Osteoblast (primary cell): Measurements from ENCODE around the gene PUDP. TPM values are rescaled to one million over a fixed set of nuclear protein-coding genes. Genes with fewer than 3 reads are reported as not detected.

Experiments
- DNase-seq: peaks from one replicate; pipeline ENCODE4 v3.0.0; 2011; ENCODE audit warnings: low spot score, mixed read lengths; ENCODE audit not compliant: insufficient read length; ENCODE audit errors: missing footprints
- H2AFZ ChIP-seq: 2 replicates; pipeline ENCODE4 v1.6.0; 2011; ENCODE audit warnings: mild to moderate bottlenecking, low read length
- H3K27ac ChIP-seq: 2 replicates; pipeline ENCODE4 v1.5.1; 2011; ENCODE audit warnings: mild to moderate bottlenecking, low read depth, low read length, moderate library complexity
- H3K27me3 ChIP-seq: 2 replicates; pipeline ENCODE4 v1.6.0; 2012; ENCODE audit warnings: mild to moderate bottlenecking, control low read depth, inconsistent platforms, low read length, moderate library complexity; ENCODE audit not compliant: insufficient read depth
- H3K36me3 ChIP-seq: 2 replicates; pipeline ENCODE4 v1.5.1; 2011; ENCODE audit warnings: mild to moderate bottlenecking, low read length, control low read depth, moderate library complexity; ENCODE audit not compliant: insufficient read depth
- H3K4me1 ChIP-seq: 2 replicates; pipeline ENCODE4 v1.5.1; 2011; ENCODE audit warnings: mild to moderate bottlenecking, low read length, control low read depth, moderate library complexity; ENCODE audit not compliant: insufficient read depth
- H3K4me2 ChIP-seq: 2 replicates; pipeline ENCODE4 v1.6.0; 2011; ENCODE audit warnings: mild to moderate bottlenecking, low read length; ENCODE audit not compliant: insufficient read depth
- H3K4me3 ChIP-seq: fragments of 200-600 bp; sonication (generic); 3 replicates; pipeline ENCODE4 v1.5.1; 2012; ENCODE audit warnings: mild to moderate bottlenecking, low read length, inconsistent platforms; ENCODE audit not compliant: insufficient read depth
- H3K79me2 ChIP-seq: 2 replicates; pipeline ENCODE4 v1.6.0; 2012; ENCODE audit warnings: mild to moderate bottlenecking, low read length, control low read depth, inconsistent platforms; ENCODE audit not compliant: insufficient read depth
- H3K9me3 ChIP-seq: 2 replicates; pipeline ENCODE4 v1.5.1; 2011; ENCODE audit warnings: low read depth, low read length, control low read depth
- H4K20me1 ChIP-seq: 2 replicates; pipeline ENCODE4 v1.6.0; 2012; ENCODE audit warnings: mild to moderate bottlenecking, low read length, control low read depth; ENCODE audit not compliant: insufficient read depth
- total RNA-seq: library from RNA; depleted of rRNA; stranded (reverse); fragments of >200 nt; gene quantifications from 2 replicates; pipeline ENCODE4 v1.2.3, GENCODE V29; 2012
- TF ChIP-seq, protein P1 (sequence below): IDR thresholded peaks from 2 replicates; pipeline ENCODE4 v1.5.1; 2011; ENCODE audit warnings: mild to moderate bottlenecking, low read depth, low read length, moderate library complexity; ENCODE audit errors: extremely low read depth

Gene PUDP
- total RNA-seq, 1 donor = 6.5 TPM

GRCh38 chrX:7054219-7055216 is 93.4 kb downstream of the PUDP start:
- DNase-seq = no peak
- Histone ChIP-seq H3K4me2 (no peak overlapping the region), H3K4me1 (no peaks in the 10 kb centered on the region), H3K27ac (no peak overlapping the region), H3K36me3 (peaks cover 11% of the 10 kb centered on the region), H3K27me3 (no peaks in the 10 kb centered on the region), H3K79me2 (no peaks in the 10 kb centered on the region), H2AFZ (no peak overlapping the region), H4K20me1 (peaks cover 5% of the 10 kb centered on the region), H3K4me3 (no peak overlapping the region), H3K9me3 (no peaks in the 10 kb centered on the region)
- TF ChIP-seq, protein P1, sequence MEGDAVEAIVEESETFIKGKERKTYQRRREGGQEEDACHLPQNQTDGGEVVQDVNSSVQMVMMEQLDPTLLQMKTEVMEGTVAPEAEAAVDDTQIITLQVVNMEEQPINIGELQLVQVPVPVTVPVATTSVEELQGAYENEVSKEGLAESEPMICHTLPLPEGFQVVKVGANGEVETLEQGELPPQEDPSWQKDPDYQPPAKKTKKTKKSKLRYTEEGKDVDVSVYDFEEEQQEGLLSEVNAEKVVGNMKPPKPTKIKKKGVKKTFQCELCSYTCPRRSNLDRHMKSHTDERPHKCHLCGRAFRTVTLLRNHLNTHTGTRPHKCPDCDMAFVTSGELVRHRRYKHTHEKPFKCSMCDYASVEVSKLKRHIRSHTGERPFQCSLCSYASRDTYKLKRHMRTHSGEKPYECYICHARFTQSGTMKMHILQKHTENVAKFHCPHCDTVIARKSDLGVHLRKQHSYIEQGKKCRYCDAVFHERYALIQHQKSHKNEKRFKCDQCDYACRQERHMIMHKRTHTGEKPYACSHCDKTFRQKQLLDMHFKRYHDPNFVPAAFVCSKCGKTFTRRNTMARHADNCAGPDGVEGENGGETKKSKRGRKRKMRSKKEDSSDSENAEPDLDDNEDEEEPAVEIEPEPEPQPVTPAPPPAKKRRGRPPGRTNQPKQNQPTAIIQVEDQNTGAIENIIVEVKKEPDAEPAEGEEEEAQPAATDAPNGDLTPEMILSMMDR = no peak

GRCh38 chrX:7052541-7052940 is 95.4 kb downstream of the PUDP start:
- no peak for DNase-seq
- H3K4me3 ChIP-seq = no peak overlapping the region
- peaks cover 5% of the 10 kb centered on the region for H4K20me1 ChIP-seq
- no peak overlapping the region for H2AFZ ChIP-seq
- no peaks in the 10 kb centered on the region for H3K4me1 ChIP-seq
- H3K27me3 ChIP-seq = no peaks in the 10 kb centered on the region
- no peaks in the 10 kb centered on the region for H3K9me3 ChIP-seq
- H3K79me2 ChIP-seq = no peaks in the 10 kb centered on the region
- TF ChIP-seq, protein P1 = no peak
- no peak overlapping the region for H3K4me2 ChIP-seq
- no peak overlapping the region for H3K27ac ChIP-seq
- peaks cover 16% of the 10 kb centered on the region for H3K36me3 ChIP-seq

- no peak overlapping the region for H2AFZ ChIP-seq
- no peak for DNase-seq
- TF ChIP-seq, protein P1 = no peak
- H3K27ac ChIP-seq = no peak overlapping the region
- no peaks in the 10 kb centered on the region for H4K20me1 ChIP-seq
- H3K4me1 ChIP-seq = no peaks in the 10 kb centered on the region
- no peaks in the 10 kb centered on the region for H3K9me3 ChIP-seq
- H3K27me3 ChIP-seq = no peaks in the 10 kb centered on the region
- H3K4me2 ChIP-seq = no peak overlapping the region
- H3K4me3 ChIP-seq = no peak overlapping the region
- H3K36me3 ChIP-seq = peaks cover 5% of the 10 kb centered on the region
- H3K79me2 ChIP-seq = no peaks in the 10 kb centered on the region
These were observed 97.7 kb downstream of the PUDP start for GRCh38 chrX:7050271-7050670.

DNA sequence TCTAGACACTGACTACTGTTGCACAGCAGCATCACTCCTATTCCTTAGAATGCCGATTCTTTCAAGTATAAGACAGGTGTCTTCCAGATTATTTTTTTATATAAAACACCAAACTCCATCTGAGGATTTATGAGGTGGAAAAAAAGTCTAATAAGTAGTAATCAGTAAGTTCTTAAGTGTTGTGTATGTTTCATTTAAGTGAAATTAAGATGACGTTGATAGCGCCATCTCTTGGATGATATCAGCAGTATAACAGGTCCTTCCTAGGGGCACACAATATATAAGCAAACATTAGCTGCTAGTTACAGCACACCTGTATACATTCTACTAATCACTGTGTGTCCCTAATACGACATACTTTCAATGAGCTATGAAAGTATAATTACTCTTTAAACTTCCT is 100.0 kb downstream of the PUDP start:
- H3K36me3 ChIP-seq = peaks cover 5% of the 10 kb centered on the region
- no peak for DNase-seq
- H3K4me2 ChIP-seq = no peak overlapping the region
- H3K27me3 ChIP-seq = no peaks in the 10 kb centered on the region
- H3K9me3 ChIP-seq = no peaks in the 10 kb centered on the region
- H4K20me1 ChIP-seq = no peaks in the 10 kb centered on the region
- no peak overlapping the region for H2AFZ ChIP-seq
- TF ChIP-seq, protein P1 = no peak
- peaks cover 16% of the 10 kb centered on the region for H3K4me1 ChIP-seq
- no peak overlapping the region for H3K27ac ChIP-seq
- H3K4me3 ChIP-seq = no peak overlapping the region
- no peaks in the 10 kb centered on the region for H3K79me2 ChIP-seq
